HepG2 (cell line): ENCODE data around the gene PCIF1. TPM values are rescaled to one million over a fixed set of nuclear protein-coding genes. Genes with fewer than 3 reads are reported as not detected.
A peak's percentile ranks its signal among the peaks of the same experiment; 100 is the strongest.

Source experiments
- PAX8 ChIP-seq: sonication (generic); formaldehyde crosslinking; IDR thresholded peaks from 2 replicates; pipeline ENCODE4 v1.8.0; 2022; ENCODE audit warnings: mild to moderate bottlenecking, missing genetic modification reagents, borderline replicate concordance
- SALL2 ChIP-seq: sonication (generic); formaldehyde crosslinking; IDR thresholded peaks from 2 replicates; pipeline ENCODE4 v1.8.1; 2023; ENCODE audit warnings: mild to moderate bottlenecking, missing genetic modification reagents, inconsistent platforms
- SMARCC2 ChIP-seq: fragments of 450-650 bp; IDR thresholded peaks from 2 replicates; pipeline ENCODE4 v1.6.1; 2017; ENCODE audit warnings: antibody characterized with exemption, mild to moderate bottlenecking
- SNRNP70 ChIP-seq: fragments of 200-400 bp; formaldehyde crosslinking; IDR thresholded peaks from 2 replicates; pipeline ENCODE4 v1.6.1; 2017; ENCODE audit warnings: mild to moderate bottlenecking, low read depth, low read length, moderate library complexity
- WIZ ChIP-seq: sonication (generic); formaldehyde crosslinking; IDR thresholded peaks from 2 replicates; pipeline ENCODE4 v1.5.1; 2020; ENCODE audit warnings: mild to moderate bottlenecking, missing genetic modification reagents
- ZKSCAN8 ChIP-seq: IDR thresholded peaks from 2 replicates; pipeline ENCODE4 v1.6.1; 2016; ENCODE audit warnings: borderline replicate concordance, missing genetic modification reagents, missing compliant biosample characterization
- ZNF256 ChIP-seq: sonication (generic); formaldehyde crosslinking; conservative IDR thresholded peaks from 2 replicates; pipeline ENCODE4 v1.4.0; 2020; ENCODE audit warnings: missing genetic modification reagents
- ZNF703 ChIP-seq: sonication (generic); formaldehyde crosslinking; IDR thresholded peaks from 2 replicates; pipeline ENCODE4 v1.5.1; 2020; ENCODE audit warnings: missing genetic modification reagents, mild to moderate bottlenecking, moderate library complexity, borderline replicate concordance
- polyA plus RNA-seq, 8 experiments: library from polyadenylated mRNA; depleted of rRNA in 3 of 8; stranded (reverse) in 7 of 8; unstranded in 1 of 8; fragments of >200 nt; fragmentation: Illumina TruSeq in 4 of 8; extraction: Trizol in 4 of 8; gene quantifications; 2 replicates each; pipeline versions ENCODE4 v1.2.1 to v1.2.3, GENCODE V29; 2011 to 2016; ENCODE audit warnings: low read depth in 4 of 8, missing spikeins in 1 of 8, mixed read lengths in 1 of 8; ENCODE audit not compliant: insufficient read depth in 1 of 8
- total RNA-seq, 5 experiments: library from RNA; depleted of rRNA; stranded (reverse); fragments of >200 nt; fragmentation: Illumina TruSeq; extraction: Trizol; gene quantifications; 2 replicates each; pipeline ENCODE4 v1.2.3, GENCODE V29; 2016; ENCODE audit warnings: low read depth in 1 of 5
- TF ChIP-seq, protein P1 (sequence below): sonication (generic); formaldehyde crosslinking; IDR thresholded peaks from 2 replicates; pipeline ENCODE4 v1.4.0; 2020; ENCODE audit warnings: low read depth, mild to moderate bottlenecking, missing genetic modification reagents
- TF ChIP-seq, protein P2 (sequence below): sonication (generic); formaldehyde crosslinking; IDR thresholded peaks from 2 replicates; pipeline ENCODE4 v1.4.0; 2020; ENCODE audit warnings: missing genetic modification reagents, mild to moderate bottlenecking, borderline replicate concordance
- TF ChIP-seq, protein P3 (sequence below): sonication (generic); formaldehyde crosslinking; IDR thresholded peaks from 2 replicates; pipeline ENCODE4 v1.5.1; 2020; ENCODE audit warnings: mild to moderate bottlenecking, moderate library complexity, missing genetic modification reagents
- TF ChIP-seq, protein P4 (sequence below): sonication (generic); formaldehyde crosslinking; IDR thresholded peaks from 2 replicates; pipeline ENCODE4 v1.9.0; 2021; ENCODE audit warnings: missing genetic modification reagents, borderline replicate concordance
- TF ChIP-seq, protein P5 (sequence below): sonication (generic); formaldehyde crosslinking; IDR thresholded peaks from 2 replicates; pipeline ENCODE4 v1.9.0; 2021; ENCODE audit warnings: missing genetic modification reagents, mild to moderate bottlenecking, borderline replicate concordance
- TF ChIP-seq, protein P6 (sequence below): sonication (generic); formaldehyde crosslinking; IDR thresholded peaks from 2 replicates; pipeline ENCODE4 v1.4.0; 2020; ENCODE audit warnings: mild to moderate bottlenecking, missing genetic modification reagents, borderline replicate concordance

The PCIF1 gene
- total and polyA plus RNA-seq, 2 of the 13 experiments (the other 11 are each of a cell fraction or from before 2014, with no cell fraction given) = 20.9 to 24.4 TPM

DNA sequence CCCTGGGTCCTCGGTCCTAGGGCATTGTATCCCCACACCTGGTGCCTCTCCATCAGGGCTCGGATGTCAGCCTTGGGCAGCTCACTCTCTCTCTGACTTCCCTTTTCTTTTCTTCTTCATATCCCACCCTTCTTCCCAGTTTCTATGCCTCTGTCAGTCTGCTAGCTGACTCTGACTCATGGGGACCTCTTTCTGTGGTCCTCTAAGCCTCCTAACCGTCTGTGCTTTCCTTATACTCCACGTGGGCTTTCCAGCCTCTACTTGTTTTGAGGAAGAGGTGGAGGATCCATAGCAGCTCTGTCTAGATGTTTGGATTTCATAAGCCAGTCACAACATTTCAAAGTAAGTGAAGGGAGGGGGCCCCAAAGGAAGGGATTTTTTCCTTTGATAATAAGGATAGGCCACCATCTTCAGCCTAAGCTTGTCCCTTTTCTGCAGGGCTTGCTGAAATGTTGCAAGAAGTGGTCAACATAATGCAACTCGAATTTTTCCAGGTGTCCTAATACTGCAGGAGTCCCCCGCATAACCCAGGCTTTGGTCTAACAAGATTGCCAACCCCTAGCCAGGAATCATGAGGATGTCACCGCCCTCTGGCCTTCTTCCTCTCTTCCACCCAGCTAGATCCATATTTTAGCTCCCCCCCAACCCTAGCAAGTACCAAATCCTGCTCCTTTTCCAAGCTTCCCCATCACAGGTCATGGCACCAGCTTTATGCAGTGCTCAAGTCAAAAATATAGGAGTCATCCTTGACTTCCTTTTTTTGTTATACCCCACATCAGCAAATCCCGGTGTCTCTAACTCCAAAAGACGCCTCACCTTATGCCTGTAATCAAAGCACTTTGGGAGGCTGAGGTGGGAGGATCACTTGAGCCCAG, 13.8 kb upstream of the PCIF1 start (continued):
- TF ChIP-seq, protein P1, sequence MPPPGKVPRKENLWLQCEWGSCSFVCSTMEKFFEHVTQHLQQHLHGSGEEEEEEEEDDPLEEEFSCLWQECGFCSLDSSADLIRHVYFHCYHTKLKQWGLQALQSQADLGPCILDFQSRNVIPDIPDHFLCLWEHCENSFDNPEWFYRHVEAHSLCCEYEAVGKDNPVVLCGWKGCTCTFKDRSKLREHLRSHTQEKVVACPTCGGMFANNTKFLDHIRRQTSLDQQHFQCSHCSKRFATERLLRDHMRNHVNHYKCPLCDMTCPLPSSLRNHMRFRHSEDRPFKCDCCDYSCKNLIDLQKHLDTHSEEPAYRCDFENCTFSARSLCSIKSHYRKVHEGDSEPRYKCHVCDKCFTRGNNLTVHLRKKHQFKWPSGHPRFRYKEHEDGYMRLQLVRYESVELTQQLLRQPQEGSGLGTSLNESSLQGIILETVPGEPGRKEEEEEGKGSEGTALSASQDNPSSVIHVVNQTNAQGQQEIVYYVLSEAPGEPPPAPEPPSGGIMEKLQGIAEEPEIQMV = no peak
- TF ChIP-seq WIZ (CRISPR knock-in tag) (no peak), ZNF256 (no peak), PAX8 (CRISPR knock-in tag) (no peak), SALL2 (CRISPR knock-in tag) (0 out of 2 replicates have a peak, but pooled peaks have one; percentile 10), ZKSCAN8 (no peak), ZNF703 (CRISPR knock-in tag) (no peak), SMARCC2 (no peak), SNRNP70 (no peak)
- TF ChIP-seq, protein P2, sequence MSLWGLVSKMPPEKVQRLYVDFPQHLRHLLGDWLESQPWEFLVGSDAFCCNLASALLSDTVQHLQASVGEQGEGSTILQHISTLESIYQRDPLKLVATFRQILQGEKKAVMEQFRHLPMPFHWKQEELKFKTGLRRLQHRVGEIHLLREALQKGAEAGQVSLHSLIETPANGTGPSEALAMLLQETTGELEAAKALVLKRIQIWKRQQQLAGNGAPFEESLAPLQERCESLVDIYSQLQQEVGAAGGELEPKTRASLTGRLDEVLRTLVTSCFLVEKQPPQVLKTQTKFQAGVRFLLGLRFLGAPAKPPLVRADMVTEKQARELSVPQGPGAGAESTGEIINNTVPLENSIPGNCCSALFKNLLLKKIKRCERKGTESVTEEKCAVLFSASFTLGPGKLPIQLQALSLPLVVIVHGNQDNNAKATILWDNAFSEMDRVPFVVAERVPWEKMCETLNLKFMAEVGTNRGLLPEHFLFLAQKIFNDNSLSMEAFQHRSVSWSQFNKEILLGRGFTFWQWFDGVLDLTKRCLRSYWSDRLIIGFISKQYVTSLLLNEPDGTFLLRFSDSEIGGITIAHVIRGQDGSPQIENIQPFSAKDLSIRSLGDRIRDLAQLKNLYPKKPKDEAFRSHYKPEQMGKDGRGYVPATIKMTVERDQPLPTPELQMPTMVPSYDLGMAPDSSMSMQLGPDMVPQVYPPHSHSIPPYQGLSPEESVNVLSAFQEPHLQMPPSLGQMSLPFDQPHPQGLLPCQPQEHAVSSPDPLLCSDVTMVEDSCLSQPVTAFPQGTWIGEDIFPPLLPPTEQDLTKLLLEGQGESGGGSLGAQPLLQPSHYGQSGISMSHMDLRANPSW (CRISPR knock-in tag) = no peak
- TF ChIP-seq, protein P3, sequence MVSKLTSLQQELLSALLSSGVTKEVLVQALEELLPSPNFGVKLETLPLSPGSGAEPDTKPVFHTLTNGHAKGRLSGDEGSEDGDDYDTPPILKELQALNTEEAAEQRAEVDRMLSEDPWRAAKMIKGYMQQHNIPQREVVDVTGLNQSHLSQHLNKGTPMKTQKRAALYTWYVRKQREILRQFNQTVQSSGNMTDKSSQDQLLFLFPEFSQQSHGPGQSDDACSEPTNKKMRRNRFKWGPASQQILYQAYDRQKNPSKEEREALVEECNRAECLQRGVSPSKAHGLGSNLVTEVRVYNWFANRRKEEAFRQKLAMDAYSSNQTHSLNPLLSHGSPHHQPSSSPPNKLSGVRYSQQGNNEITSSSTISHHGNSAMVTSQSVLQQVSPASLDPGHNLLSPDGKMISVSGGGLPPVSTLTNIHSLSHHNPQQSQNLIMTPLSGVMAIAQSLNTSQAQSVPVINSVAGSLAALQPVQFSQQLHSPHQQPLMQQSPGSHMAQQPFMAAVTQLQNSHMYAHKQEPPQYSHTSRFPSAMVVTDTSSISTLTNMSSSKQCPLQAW = 0 out of 2 replicates have a peak, but pooled peaks have one; percentile 54
- TF ChIP-seq, protein P4, sequence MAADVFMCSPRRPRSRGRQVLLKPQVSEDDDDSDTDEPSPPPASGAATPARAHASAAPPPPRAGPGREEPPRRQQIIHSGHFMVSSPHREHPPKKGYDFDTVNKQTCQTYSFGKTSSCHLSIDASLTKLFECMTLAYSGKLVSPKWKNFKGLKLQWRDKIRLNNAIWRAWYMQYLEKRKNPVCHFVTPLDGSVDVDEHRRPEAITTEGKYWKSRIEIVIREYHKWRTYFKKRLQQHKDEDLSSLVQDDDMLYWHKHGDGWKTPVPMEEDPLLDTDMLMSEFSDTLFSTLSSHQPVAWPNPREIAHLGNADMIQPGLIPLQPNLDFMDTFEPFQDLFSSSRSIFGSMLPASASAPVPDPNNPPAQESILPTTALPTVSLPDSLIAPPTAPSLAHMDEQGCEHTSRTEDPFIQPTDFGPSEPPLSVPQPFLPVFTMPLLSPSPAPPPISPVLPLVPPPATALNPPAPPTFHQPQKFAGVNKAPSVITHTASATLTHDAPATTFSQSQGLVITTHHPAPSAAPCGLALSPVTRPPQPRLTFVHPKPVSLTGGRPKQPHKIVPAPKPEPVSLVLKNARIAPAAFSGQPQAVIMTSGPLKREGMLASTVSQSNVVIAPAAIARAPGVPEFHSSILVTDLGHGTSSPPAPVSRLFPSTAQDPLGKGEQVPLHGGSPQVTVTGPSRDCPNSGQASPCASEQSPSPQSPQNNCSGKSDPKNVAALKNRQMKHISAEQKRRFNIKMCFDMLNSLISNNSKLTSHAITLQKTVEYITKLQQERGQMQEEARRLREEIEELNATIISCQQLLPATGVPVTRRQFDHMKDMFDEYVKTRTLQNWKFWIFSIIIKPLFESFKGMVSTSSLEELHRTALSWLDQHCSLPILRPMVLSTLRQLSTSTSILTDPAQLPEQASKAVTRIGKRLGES = no peak
- TF ChIP-seq, protein P5, sequence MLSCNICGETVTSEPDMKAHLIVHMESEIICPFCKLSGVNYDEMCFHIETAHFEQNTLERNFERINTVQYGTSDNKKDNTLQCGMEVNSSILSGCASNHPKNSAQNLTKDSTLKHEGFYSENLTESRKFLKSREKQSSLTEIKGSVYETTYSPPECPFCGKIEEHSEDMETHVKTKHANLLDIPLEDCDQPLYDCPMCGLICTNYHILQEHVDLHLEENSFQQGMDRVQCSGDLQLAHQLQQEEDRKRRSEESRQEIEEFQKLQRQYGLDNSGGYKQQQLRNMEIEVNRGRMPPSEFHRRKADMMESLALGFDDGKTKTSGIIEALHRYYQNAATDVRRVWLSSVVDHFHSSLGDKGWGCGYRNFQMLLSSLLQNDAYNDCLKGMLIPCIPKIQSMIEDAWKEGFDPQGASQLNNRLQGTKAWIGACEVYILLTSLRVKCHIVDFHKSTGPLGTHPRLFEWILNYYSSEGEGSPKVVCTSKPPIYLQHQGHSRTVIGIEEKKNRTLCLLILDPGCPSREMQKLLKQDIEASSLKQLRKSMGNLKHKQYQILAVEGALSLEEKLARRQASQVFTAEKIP (CRISPR knock-in tag) = no peak
- TF ChIP-seq, protein P6, sequence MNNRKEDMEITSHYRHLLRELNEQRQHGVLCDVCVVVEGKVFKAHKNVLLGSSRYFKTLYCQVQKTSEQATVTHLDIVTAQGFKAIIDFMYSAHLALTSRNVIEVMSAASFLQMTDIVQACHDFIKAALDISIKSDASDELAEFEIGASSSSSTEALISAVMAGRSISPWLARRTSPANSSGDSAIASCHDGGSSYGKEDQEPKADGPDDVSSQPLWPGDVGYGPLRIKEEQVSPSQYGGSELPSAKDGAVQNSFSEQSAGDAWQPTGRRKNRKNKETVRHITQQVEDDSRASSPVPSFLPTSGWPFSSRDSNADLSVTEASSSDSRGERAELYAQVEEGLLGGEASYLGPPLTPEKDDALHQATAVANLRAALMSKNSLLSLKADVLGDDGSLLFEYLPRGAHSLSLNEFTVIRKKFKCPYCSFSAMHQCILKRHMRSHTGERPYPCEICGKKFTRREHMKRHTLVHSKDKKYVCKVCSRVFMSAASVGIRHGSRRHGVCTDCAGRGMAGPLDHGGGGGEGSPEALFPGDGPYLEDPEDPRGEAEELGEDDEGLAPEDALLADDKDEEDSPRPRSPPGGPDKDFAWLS = no peak
